Smooth muscle cell (in vitro differentiated cells): ENCODE measurements around the gene PRKAB1. TPM values are rescaled to one million over a fixed set of nuclear protein-coding genes. Genes with fewer than 3 reads are reported as not detected.

Experiments used
- DNase-seq: peaks from one replicate; lab custom pipeline; 2025; ENCODE audit not compliant: unreplicated experiment; lab: John Stamatoyannopoulos, UW
- H2AFZ ChIP-seq: fragments of 200-600 bp; sonication (generic); 2 replicates; pipeline ENCODE4 v1.6.0; 2016; ENCODE audit warnings: antibody characterized with exemption, low read depth, mild to moderate bottlenecking
- H3F3A ChIP-seq: fragments of 200-600 bp; sonication (generic); 2 replicates; pipeline ENCODE4 v1.6.0; 2017; ENCODE audit warnings: antibody characterized with exemption, low read depth
- H3K27ac ChIP-seq: fragments of 200-600 bp; sonication (generic); 2 replicates; pipeline ENCODE4 v1.5.1; 2016; ENCODE audit warnings: low read depth, mild to moderate bottlenecking
- H3K27me3 ChIP-seq: fragments of 200-600 bp; sonication (generic); 2 replicates; pipeline ENCODE4 v1.6.1; 2016; ENCODE audit warnings: low read depth, mild to moderate bottlenecking
- H3K36me3 ChIP-seq: fragments of 200-600 bp; sonication (generic); 2 replicates; pipeline ENCODE4 v1.5.1; 2016; ENCODE audit warnings: low read depth
- H3K4me1 ChIP-seq: fragments of 200-600 bp; sonication (generic); 2 replicates; pipeline ENCODE4 v1.5.1; 2016; ENCODE audit warnings: low read depth
- H3K4me2 ChIP-seq: fragments of 200-600 bp; sonication (generic); 2 replicates; pipeline ENCODE4 v1.6.0; 2016; ENCODE audit warnings: mild to moderate bottlenecking
- H3K4me3 ChIP-seq: fragments of 200-600 bp; sonication (generic); 2 replicates; pipeline ENCODE4 v1.5.1; 2016; ENCODE audit warnings: mild to moderate bottlenecking
- H3K79me2 ChIP-seq: fragments of 200-600 bp; sonication (generic); 2 replicates; pipeline ENCODE4 v1.6.0; 2016; ENCODE audit warnings: low read depth, mild to moderate bottlenecking
- H3K9ac ChIP-seq: fragments of 200-600 bp; sonication (generic); 2 replicates; pipeline ENCODE4 v1.6.0; 2016; ENCODE audit warnings: low read depth
- H3K9me3 ChIP-seq: fragments of 200-600 bp; sonication (generic); replicated peaks from 2 replicates; pipeline ENCODE4 v1.5.1; 2016; ENCODE audit warnings: low read depth
- H4K20me1 ChIP-seq: fragments of 200-600 bp; sonication (generic); 2 replicates; pipeline ENCODE4 v1.6.0; 2016; ENCODE audit warnings: low read depth
- CTCF ChIP-seq: fragments of 200-600 bp; sonication (generic); IDR thresholded peaks from 2 replicates; pipeline ENCODE4 v1.5.1; 2017; ENCODE audit warnings: borderline replicate concordance, mild to moderate bottlenecking, antibody characterized with exemption; ENCODE audit not compliant: insufficient read depth, poor library complexity, severe bottlenecking
- WGBS: methylation state at CpG from one replicate; pipeline ENCODE4 v1.1.7; 2016; ENCODE audit warnings: low lambda C conversion rate; 5-methylcytosine and 5-hydroxymethylcytosine counted together
- polyA plus RNA-seq: library from polyadenylated mRNA; unstranded; fragments of >200 nt; fragmentation: Nextera tagmentation; extraction: Ambion mirVana; gene quantifications from 2 replicates; pipeline ENCODE4 v1.2.1, GENCODE V29; 2016
- total RNA-seq: library from RNA; depleted of rRNA; stranded (reverse); fragments of >200 nt; gene quantifications from 2 replicates; pipeline ENCODE4 v1.2.3, GENCODE V29; 2014

Gene PRKAB1
- total and polyA plus RNA-seq, 2 experiments from 2014 or later, result 24.7 to 26.0 TPM

GRCh38 chr12:119624966-119625365 lies 43.0 kb upstream of the PRKAB1 start:
- 90% methylated on average over 4 of the region's 4 CpGs for WGBS
- H3K9me3 ChIP-seq, result no peaks in the 10 kb centered on the region
- no peak overlapping the region for H3K4me2 ChIP-seq

GRCh38 chr12:119627019-119627643 lies 40.8 kb upstream of the PRKAB1 start:
- Histone ChIP-seq H3K27ac (no peak overlapping the region), H2AFZ (no peak overlapping the region), H3K27me3 (no peaks in the 10 kb centered on the region), H3K79me2 (no peaks in the 10 kb centered on the region), H3K4me3 (no peak overlapping the region), H3K36me3 (no peaks in the 10 kb centered on the region), H3K4me1 (no peaks in the 10 kb centered on the region), H3K4me2 (no peak overlapping the region), H4K20me1 (no peaks in the 10 kb centered on the region), H3K9ac (no peak overlapping the region), H3F3A (no peaks in the 10 kb centered on the region), H3K9me3 (no peaks in the 10 kb centered on the region)
- WGBS, result 84% methylated on average over 6 of the region's 6 CpGs
- no peak for TF ChIP-seq CTCF
- DNase-seq, result no peak

More at GRCh38 chr12:119624966-119625365, 43.0 kb upstream of the PRKAB1 start:
- Histone ChIP-seq H2AFZ (no peak overlapping the region), H4K20me1 (no peaks in the 10 kb centered on the region), H3K27me3 (peaks cover 5% of the 10 kb centered on the region), H3K27ac (no peak overlapping the region), H3K36me3 (no peaks in the 10 kb centered on the region), H3K9ac (no peak overlapping the region), H3K79me2 (no peaks in the 10 kb centered on the region), H3F3A (no peaks in the 10 kb centered on the region), H3K4me1 (no peaks in the 10 kb centered on the region), H3K4me3 (no peak overlapping the region)
- TF ChIP-seq CTCF, result no peak
- DNase-seq, result no peak

- no peaks in the 10 kb centered on the region for H3K9me3 ChIP-seq
- no peak overlapping the region for H3K9ac ChIP-seq
- H3K27ac ChIP-seq, result no peak overlapping the region
- 89% methylated on average over 6 of the region's 6 CpGs for WGBS
- H3K4me3 ChIP-seq, result no peak overlapping the region
- no peak overlapping the region for H3K4me2 ChIP-seq
- H4K20me1 ChIP-seq, result no peaks in the 10 kb centered on the region
- H3F3A ChIP-seq, result no peaks in the 10 kb centered on the region
- H3K36me3 ChIP-seq, result no peaks in the 10 kb centered on the region
- no peak for TF ChIP-seq CTCF
- DNase-seq, result no peak
- no peaks in the 10 kb centered on the region for H3K79me2 ChIP-seq
- no peaks in the 10 kb centered on the region for H3K4me1 ChIP-seq
- no peak overlapping the region for H2AFZ ChIP-seq
- no peaks in the 10 kb centered on the region for H3K27me3 ChIP-seq
Observed at GRCh38 chr12:119627686-119628085, 40.2 kb upstream of the PRKAB1 start.

- WGBS, result 86% methylated on average over 7 of the region's 7 CpGs
- H3K27me3 ChIP-seq, result no peaks in the 10 kb centered on the region
- no peaks in the 10 kb centered on the region for H3K4me1 ChIP-seq
- DNase-seq, result no peak
- H3K4me3 ChIP-seq, result no peak overlapping the region
- no peaks in the 10 kb centered on the region for H3F3A ChIP-seq
- no peaks in the 10 kb centered on the region for H3K79me2 ChIP-seq
- no peak overlapping the region for H3K9ac ChIP-seq
- no peak overlapping the region for H2AFZ ChIP-seq
- no peaks in the 10 kb centered on the region for H3K36me3 ChIP-seq
- no peak overlapping the region for H3K27ac ChIP-seq
- TF ChIP-seq CTCF, result no peak
- no peaks in the 10 kb centered on the region for H3K9me3 ChIP-seq
- H4K20me1 ChIP-seq, result no peaks in the 10 kb centered on the region
- no peak overlapping the region for H3K4me2 ChIP-seq
Observed at GRCh38 chr12:119630223-119630780, 37.6 kb upstream of the PRKAB1 start.
